OCI-LY1 (cell line): ENCODE measurements around the gene MYO10.

Experiments
- CTCF ChIP-seq: fragments of 200-600 bp; sonication (generic), shearing (Covaris generic); IDR thresholded peaks from 2 replicates; pipeline ENCODE4 v1.5.1; 2017; ENCODE audit warnings: mild to moderate bottlenecking, antibody characterized with exemption, low read length, moderate library complexity, mixed read lengths
- EZH2 ChIP-seq: fragments of 200-600 bp; sonication (generic), shearing (Covaris generic); IDR thresholded peaks from 2 replicates; pipeline ENCODE4 v1.8.0; 2017; ENCODE audit warnings: borderline replicate concordance, mixed run types, mild to moderate bottlenecking, antibody characterized with exemption, low read length, moderate library complexity, mixed read lengths

GRCh38 chr5:16886793-16887345 lies 49.2 kb downstream of the MYO10 start:
- TF ChIP-seq CTCF (no peak), EZH2 (no peak)
